Activated CD4-positive, alpha-beta T cell treated with anti-CD3 and anti-CD28 coated beads, Interleukin-2, amount 10 ng/mL, durations not matched to agents 24 days and 14 days (primary cell): ENCODE measurements around the gene CDC14A. TPM values are rescaled to one million over a fixed set of nuclear protein-coding genes. Genes with fewer than 3 reads are reported as not detected.

ENCODE experiments used
- total RNA-seq: library from RNA; stranded (reverse); gene quantifications from 2 replicates; pipeline ENCODE4 v1.2.3, GENCODE V29; 2022

Gene CDC14A
- total RNA-seq, 1 donor from 2014 or later = 10.3 TPM

Other genes starting within 250 kb of the CDC14A start
- gene SASS6, start 219.6 kb upstream of the CDC14A start, total RNA-seq = 16.0 and 17.2 TPM in 2 replicates
- 24.3 and 25.5 TPM in 2 replicates for gene TRMT13, start 219.3 kb upstream of the CDC14A start, total RNA-seq
- 0.23 and 0.57 TPM in 2 replicates for gene LRRC39, start 174.2 kb upstream of the CDC14A start, total RNA-seq
- gene DBT, start 102.7 kb upstream of the CDC14A start, total RNA-seq = 11.9 and 12.4 TPM in 2 replicates
- 48.5 and 49.1 TPM in 2 replicates for gene RTCA, start 86.3 kb upstream of the CDC14A start, total RNA-seq
- gene GPR88, start 185.6 kb downstream of the CDC14A start, total RNA-seq = not detected in 2 replicates